Measurements from ENCODE around the gene PHF21B.

PHF21B gene

DNA sequence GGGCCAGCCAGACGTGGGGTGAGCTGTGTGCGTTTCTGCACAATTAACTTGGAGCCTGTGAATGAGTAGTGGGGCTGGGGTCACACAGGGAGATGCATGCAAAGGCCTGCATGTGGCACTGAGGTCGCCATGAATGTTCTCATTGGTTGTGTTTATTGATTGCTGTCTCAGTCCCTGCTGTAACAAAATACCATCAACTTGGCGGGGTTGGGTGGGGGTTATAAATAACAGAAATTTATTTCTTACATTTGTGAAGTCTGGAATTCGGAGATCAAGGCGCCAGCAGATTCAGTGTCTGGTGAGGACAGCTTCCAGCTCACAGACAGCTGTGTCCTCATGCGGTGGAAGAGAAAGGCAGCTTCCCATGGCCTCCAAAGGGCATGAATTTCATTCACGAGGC is 29.3 kb upstream of the PHF21B start:
- Histone ChIP-seq H3K4me2 (ENCODE audit: low read length) (no peak overlapping the region), H3K9ac (ENCODE audit: low read depth, low read length) (no peak overlapping the region), H3K4me3 (ENCODE audit: low read length) (no peak overlapping the region), H3K36me3 (ENCODE audit: insufficient read depth, low read length) (no peaks in the 10 kb centered on the region), H3K9me3 (replicated peaks; ENCODE audit: low read length) (peaks cover 3% of the 10 kb centered on the region), H3K27me3 (ENCODE audit: control insufficient read depth, insufficient read depth, low read length) (peaks cover 53% of the 10 kb centered on the region), H3K4me1 (ENCODE audit: control insufficient read depth, insufficient read depth, low read length) (no peaks in the 10 kb centered on the region)

DNA sequence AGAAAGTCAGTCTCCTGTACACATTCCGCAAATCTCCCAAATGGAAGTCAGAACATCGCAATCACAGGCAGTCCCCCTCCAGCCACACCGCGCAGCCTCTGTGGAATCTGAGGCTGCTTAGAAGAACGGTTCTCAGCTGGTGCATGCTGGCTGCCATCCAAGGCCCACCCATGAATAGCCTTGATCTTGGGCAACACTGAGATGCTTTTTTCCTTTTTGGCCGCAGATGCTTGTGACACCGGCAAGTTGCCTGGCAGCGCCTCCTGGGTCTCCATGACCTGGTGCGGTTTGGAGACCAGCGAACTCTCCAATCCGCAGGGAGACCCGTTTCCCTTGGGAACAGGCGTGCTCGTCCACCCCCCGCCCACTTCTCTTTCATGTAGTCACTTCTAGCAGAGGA is 26.3 kb upstream of the PHF21B start:
- H3K9ac ChIP-seq (ENCODE audit: low read depth, low read length) = no peak overlapping the region
- H3K4me1 ChIP-seq (ENCODE audit: control insufficient read depth, insufficient read depth, low read length) = no peaks in the 10 kb centered on the region
- no peak overlapping the region for H3K4me3 ChIP-seq (ENCODE audit: low read length)
- H3K9me3 ChIP-seq (replicated peaks; ENCODE audit: low read length) = peaks cover 3% of the 10 kb centered on the region
- H3K4me2 ChIP-seq (ENCODE audit: low read length) = no peak overlapping the region
- peaks cover 54% of the 10 kb centered on the region for H3K27me3 ChIP-seq (ENCODE audit: control insufficient read depth, insufficient read depth, low read length)
- H3K36me3 ChIP-seq (ENCODE audit: insufficient read depth, low read length) = no peaks in the 10 kb centered on the region

DNA sequence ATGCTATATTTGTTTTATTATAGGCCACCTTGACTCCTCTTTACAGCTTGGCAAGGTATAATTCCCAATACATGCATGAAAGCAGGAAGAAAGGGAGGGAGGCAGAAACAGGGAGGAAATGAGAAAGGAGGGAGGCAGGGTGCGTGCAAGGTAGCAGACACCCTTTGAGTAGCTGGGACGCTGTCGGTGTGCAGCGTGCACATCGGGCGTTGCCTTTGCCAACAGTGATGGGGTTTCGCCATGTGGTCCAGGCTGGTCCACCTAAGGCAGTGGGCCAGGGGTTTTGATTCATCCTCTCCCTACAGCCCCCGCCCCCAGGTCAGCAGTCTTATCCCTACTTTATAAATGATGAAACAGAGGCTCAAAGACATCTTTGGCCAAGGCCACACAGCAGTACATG is 25.0 kb upstream of the PHF21B start:
- Histone ChIP-seq H3K4me1 (ENCODE audit: control insufficient read depth, insufficient read depth, low read length) (no peaks in the 10 kb centered on the region), H3K9ac (ENCODE audit: low read depth, low read length) (no peak overlapping the region), H3K36me3 (ENCODE audit: insufficient read depth, low read length) (no peaks in the 10 kb centered on the region), H3K4me2 (ENCODE audit: low read length) (no peak overlapping the region), H3K27me3 (ENCODE audit: control insufficient read depth, insufficient read depth, low read length) (peaks cover 53% of the 10 kb centered on the region), H3K4me3 (ENCODE audit: low read length) (no peak overlapping the region), H3K9me3 (replicated peaks; ENCODE audit: low read length) (peaks cover 3% of the 10 kb centered on the region)

DNA sequence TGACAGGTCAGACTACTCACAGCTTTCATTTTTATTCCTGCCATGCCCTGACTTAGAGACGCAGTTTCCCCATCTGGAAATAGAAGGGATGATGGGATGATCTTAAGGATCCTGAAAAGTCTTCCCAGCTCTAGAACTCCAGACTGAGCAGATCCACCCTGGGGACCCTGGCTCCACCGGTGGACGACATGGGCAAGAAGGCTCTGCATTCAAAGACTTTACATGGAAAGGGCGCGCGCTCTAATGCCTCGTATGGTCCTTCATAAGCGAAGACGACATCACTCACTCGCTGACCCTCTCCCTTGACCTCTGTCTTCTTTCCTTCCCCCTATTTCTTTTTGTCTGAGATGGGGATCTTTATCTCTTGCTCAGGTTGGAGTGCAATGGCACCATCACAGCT is 24.4 kb upstream of the PHF21B start:
- H3K9ac ChIP-seq (ENCODE audit: low read depth, low read length) = no peak overlapping the region
- H3K4me3 ChIP-seq (ENCODE audit: low read length) = no peak overlapping the region
- no peak overlapping the region for H3K4me2 ChIP-seq (ENCODE audit: low read length)
- H3K27me3 ChIP-seq (ENCODE audit: control insufficient read depth, insufficient read depth, low read length) = peaks cover 52% of the 10 kb centered on the region
- no peaks in the 10 kb centered on the region for H3K36me3 ChIP-seq (ENCODE audit: insufficient read depth, low read length)
- peaks cover 3% of the 10 kb centered on the region for H3K9me3 ChIP-seq (replicated peaks; ENCODE audit: low read length)
- H3K4me1 ChIP-seq (ENCODE audit: control insufficient read depth, insufficient read depth, low read length) = no peaks in the 10 kb centered on the region

DNA sequence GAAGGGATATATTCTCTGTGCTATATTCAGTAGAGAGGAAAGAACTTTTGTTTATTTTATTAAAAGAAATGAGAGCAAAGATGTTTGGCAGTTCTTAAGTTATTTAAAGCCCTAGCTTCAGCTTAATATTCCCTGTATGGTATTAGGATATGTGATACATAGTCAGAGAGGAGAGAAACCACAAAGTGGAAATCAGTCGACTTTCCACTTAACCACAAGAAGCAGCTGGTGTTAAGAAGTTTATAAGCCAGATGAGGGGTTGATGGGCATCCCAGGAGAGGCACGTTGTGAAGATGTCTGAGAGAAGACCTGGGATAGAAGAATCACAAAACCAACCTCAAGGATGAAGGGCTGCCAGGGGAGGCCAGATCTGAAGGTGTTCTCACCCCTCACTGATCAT is 23.3 kb upstream of the PHF21B start:
- Histone ChIP-seq H3K9ac (ENCODE audit: low read depth, low read length) (no peak overlapping the region), H3K27me3 (ENCODE audit: control insufficient read depth, insufficient read depth, low read length) (peaks cover 56% of the 10 kb centered on the region), H3K4me1 (ENCODE audit: control insufficient read depth, insufficient read depth, low read length) (no peaks in the 10 kb centered on the region), H3K9me3 (replicated peaks; ENCODE audit: low read length) (peaks cover 3% of the 10 kb centered on the region), H3K4me3 (ENCODE audit: low read length) (no peak overlapping the region), H3K4me2 (ENCODE audit: low read length) (no peak overlapping the region), H3K36me3 (ENCODE audit: insufficient read depth, low read length) (no peaks in the 10 kb centered on the region)

DNA sequence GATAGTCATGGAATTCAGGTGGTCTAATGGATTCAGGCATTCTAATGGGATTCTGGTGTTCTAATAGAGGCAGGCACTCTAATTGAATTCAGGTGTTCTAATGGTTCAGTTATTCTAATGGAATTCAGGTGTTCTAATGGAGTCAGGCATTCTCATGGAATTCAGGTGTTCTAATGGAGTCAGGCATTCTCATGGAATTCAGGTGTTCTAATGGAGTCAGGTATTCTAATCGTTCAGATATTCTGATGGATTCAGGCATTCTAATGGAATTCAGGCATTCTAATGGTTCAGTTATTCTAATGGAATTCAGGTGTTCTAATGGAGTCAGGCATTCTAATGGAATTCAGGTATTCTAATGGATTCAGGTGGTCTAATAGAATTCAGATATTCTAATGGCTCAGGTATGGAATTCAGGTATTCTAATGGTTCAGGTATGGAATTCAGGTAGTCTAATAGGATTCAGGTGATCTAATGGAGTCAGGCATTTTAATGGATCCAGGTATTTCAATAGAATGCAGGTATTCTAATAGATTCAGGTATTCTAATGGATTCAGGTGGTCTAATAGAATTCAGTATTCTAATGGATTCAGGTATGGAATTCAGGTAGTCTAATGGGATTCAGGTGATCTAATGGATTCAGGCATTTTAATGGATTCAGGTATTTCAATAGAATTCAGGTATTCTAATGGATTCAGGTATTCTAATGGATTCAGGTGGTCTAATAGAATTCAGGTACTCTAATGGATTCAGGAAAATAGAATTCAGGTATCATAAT is 22.0 kb upstream of the PHF21B start:
- Histone ChIP-seq H3K36me3 (ENCODE audit: insufficient read depth, low read length) (no peaks in the 10 kb centered on the region), H3K9ac (ENCODE audit: low read depth, low read length) (no peak overlapping the region), H3K27me3 (ENCODE audit: control insufficient read depth, insufficient read depth, low read length) (peaks cover 51% of the 10 kb centered on the region), H3K4me2 (ENCODE audit: low read length) (no peak overlapping the region), H3K4me1 (ENCODE audit: control insufficient read depth, insufficient read depth, low read length) (no peaks in the 10 kb centered on the region), H3K4me3 (ENCODE audit: low read length) (no peak overlapping the region), H3K9me3 (replicated peaks; ENCODE audit: low read length) (no peaks in the 10 kb centered on the region)

DNA sequence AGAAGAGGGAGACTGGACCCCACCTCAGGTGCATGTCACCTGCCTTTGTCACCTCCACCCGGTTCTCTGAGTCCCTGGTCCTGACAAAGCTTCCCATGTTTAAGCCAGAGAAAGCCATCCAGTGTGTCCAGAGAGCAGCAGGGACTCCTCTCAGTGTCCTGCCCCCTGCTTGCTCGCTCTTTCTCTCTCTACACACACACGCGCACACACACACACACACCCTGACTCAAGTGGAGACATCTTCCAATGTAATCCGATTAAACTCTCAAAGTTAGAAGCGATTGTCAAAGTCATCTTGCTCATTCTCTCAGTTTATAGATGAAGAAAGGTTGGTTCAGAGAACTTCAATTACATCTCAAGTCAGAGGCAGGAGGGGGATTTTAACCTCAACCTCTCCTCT is 19.7 kb upstream of the PHF21B start:
- no peak overlapping the region for H3K4me2 ChIP-seq (ENCODE audit: low read length)
- no peaks in the 10 kb centered on the region for H3K4me1 ChIP-seq (ENCODE audit: control insufficient read depth, insufficient read depth, low read length)
- peaks cover 33% of the 10 kb centered on the region for H3K27me3 ChIP-seq (ENCODE audit: control insufficient read depth, insufficient read depth, low read length)
- no peaks in the 10 kb centered on the region for H3K36me3 ChIP-seq (ENCODE audit: insufficient read depth, low read length)
- H3K9me3 ChIP-seq (replicated peaks; ENCODE audit: low read length) = no peaks in the 10 kb centered on the region
- H3K9ac ChIP-seq (ENCODE audit: low read depth, low read length) = no peak overlapping the region
- no peak overlapping the region for H3K4me3 ChIP-seq (ENCODE audit: low read length)

DNA sequence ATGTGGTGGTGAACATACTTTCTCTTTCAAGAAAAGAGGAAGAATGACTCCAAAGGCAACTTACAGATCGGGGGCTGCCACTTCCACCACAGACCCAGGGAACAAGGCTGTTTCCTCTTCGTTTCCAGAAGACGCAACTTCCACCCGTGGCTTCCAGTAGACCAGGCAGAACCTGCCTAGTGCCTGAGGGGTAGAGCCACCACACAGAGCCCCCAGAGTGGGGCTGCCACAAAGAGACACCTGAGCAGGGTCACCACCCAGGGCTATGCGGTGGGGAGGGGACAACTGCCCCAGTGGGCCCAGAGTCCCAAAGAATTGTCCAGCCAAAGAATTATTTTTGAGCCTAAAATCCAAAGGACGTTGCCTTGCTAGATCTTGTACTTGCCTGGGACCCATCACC is 16.7 kb upstream of the PHF21B start:
- no peak overlapping the region for H3K9ac ChIP-seq (ENCODE audit: low read depth, low read length)
- H3K4me1 ChIP-seq (ENCODE audit: control insufficient read depth, insufficient read depth, low read length) = no peaks in the 10 kb centered on the region
- H3K27me3 ChIP-seq (ENCODE audit: control insufficient read depth, insufficient read depth, low read length) = peaks cover 26% of the 10 kb centered on the region
- no peaks in the 10 kb centered on the region for H3K36me3 ChIP-seq (ENCODE audit: insufficient read depth, low read length)
- H3K4me3 ChIP-seq (ENCODE audit: low read length) = no peak overlapping the region
- no peaks in the 10 kb centered on the region for H3K9me3 ChIP-seq (replicated peaks; ENCODE audit: low read length)
- no peak overlapping the region for H3K4me2 ChIP-seq (ENCODE audit: low read length)

DNA sequence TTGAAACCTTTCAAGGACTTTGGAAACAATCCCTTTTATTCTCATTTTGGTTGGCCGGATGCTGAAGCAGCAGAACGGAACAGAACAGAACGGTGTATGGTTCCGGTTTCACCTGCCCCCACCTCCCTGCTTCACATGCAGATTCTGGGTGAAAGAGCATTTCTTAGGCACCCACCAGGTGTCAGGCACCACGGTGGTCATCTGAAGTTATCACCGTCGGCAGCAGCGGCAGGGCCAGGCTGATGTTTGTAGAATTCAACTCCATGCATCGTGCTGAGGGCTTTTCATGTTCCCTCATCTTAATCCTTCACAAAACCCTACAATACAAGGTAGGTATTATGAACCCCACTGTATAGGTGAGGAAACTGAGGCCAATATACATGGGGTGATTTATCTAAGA is 13.6 kb upstream of the PHF21B start:
- H3K4me3 ChIP-seq (ENCODE audit: low read length) = no peak overlapping the region
- H3K9ac ChIP-seq (ENCODE audit: low read depth, low read length) = no peak overlapping the region
- no peaks in the 10 kb centered on the region for H3K4me1 ChIP-seq (ENCODE audit: control insufficient read depth, insufficient read depth, low read length)
- no peak overlapping the region for H3K4me2 ChIP-seq (ENCODE audit: low read length)
- H3K36me3 ChIP-seq (ENCODE audit: insufficient read depth, low read length) = no peaks in the 10 kb centered on the region
- peaks cover 26% of the 10 kb centered on the region for H3K27me3 ChIP-seq (ENCODE audit: control insufficient read depth, insufficient read depth, low read length)
- no peaks in the 10 kb centered on the region for H3K9me3 ChIP-seq (replicated peaks; ENCODE audit: low read length)

DNA sequence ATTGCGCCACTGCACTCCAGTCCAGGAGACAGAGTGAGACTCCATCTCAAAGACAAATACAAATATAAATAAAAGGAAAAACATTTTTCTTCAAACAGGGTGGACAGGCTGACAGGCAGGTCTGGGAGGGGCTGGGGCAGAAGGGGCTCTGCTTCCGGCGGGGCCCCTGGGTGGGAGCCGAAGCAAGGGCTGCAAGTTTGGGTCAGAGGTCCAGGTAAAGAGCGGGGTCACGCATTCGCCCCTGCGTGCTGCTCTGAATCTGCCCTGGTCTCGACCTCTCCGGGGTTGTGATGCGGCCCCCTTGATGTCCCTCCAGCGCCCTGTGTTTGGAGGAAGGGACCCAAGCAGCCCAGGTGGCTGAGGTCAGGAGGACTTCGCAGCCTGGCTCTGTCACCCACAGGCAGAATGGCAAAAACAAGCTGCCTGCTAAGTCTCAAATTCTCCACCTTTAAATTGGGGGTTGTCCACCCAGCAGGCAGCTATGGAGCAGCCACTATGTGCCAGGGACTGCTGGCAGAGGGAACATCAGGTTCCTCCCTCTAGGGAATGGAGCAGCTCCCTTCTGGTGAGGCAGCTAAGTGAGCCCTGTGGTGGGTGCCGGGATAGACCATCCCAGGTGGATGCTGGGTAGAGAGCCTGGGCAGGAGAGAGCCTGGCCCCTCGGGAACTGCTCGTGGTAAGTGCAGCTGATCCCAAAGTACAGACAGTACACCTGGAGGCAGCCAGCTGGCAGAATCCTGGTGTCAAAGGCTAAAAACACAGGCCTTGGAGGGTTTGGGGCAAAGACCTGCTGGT is 10.3 kb upstream of the PHF21B start:
- no peaks in the 10 kb centered on the region for H3K4me1 ChIP-seq (ENCODE audit: control insufficient read depth, insufficient read depth, low read length)
- H3K9ac ChIP-seq (ENCODE audit: low read depth, low read length) = no peak overlapping the region
- no peaks in the 10 kb centered on the region for H3K36me3 ChIP-seq (ENCODE audit: insufficient read depth, low read length)
- no peaks in the 10 kb centered on the region for H3K9me3 ChIP-seq (replicated peaks; ENCODE audit: low read length)
- H3K4me3 ChIP-seq (ENCODE audit: low read length) = no peak overlapping the region
- H3K4me2 ChIP-seq (ENCODE audit: low read length) = no peak overlapping the region
- peaks cover 30% of the 10 kb centered on the region for H3K27me3 ChIP-seq (ENCODE audit: control insufficient read depth, insufficient read depth, low read length)

DNA sequence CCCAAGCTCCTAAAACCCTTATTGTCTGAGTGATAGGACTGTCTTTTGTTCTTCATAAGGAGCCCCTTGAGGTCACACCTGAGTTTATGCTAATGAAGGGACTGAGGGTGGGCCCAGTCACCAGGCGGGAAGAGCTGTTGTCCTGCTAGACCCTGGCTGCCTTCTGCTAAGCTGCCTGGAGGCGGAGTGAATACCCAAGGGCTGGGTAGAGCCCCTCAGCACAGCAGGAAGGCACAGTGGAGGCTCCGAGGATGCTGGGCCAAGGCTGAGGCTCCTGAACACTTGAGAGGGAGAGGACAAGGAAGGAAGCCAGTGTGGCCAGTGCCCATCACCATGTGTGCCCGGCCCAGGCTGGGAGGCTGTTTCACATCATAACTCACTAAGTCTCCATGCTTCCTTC is 4.8 kb upstream of the PHF21B start:
- H3K4me2 ChIP-seq (ENCODE audit: low read length) = no peak overlapping the region
- peaks cover 46% of the 10 kb centered on the region for H3K27me3 ChIP-seq (ENCODE audit: control insufficient read depth, insufficient read depth, low read length)
- H3K9ac ChIP-seq (ENCODE audit: low read depth, low read length) = no peak overlapping the region
- no peaks in the 10 kb centered on the region for H3K36me3 ChIP-seq (ENCODE audit: insufficient read depth, low read length)
- H3K9me3 ChIP-seq (replicated peaks; ENCODE audit: low read length) = no peaks in the 10 kb centered on the region
- H3K4me1 ChIP-seq (ENCODE audit: control insufficient read depth, insufficient read depth, low read length) = peaks cover 9% of the 10 kb centered on the region
- no peak overlapping the region for H3K4me3 ChIP-seq (ENCODE audit: low read length)

DNA sequence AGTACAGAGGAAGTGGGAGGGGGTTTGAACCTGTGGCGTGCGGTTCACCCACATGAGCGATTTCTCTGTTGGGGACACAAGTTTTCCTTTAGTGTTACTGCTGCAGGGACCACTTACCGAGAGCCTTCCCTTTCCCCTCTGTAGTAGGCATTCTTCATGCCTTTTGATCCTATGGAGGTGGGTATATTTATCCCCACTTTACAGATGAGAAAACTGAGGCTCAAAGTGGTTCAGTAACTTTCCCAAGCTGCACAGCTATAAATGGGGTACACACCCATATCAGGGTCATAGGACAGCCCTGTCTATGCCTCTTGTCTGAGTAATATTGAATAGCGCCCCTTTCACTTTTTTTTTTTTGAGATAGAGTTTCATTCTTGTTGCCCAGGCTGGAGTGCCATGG is 3.3 kb upstream of the PHF21B start:
- H3K27me3 ChIP-seq (ENCODE audit: control insufficient read depth, insufficient read depth, low read length) = peaks cover 42% of the 10 kb centered on the region
- H3K36me3 ChIP-seq (ENCODE audit: insufficient read depth, low read length) = no peaks in the 10 kb centered on the region
- no peak overlapping the region for H3K4me3 ChIP-seq (ENCODE audit: low read length)
- no peak overlapping the region for H3K4me2 ChIP-seq (ENCODE audit: low read length)
- no peaks in the 10 kb centered on the region for H3K9me3 ChIP-seq (replicated peaks; ENCODE audit: low read length)
- H3K9ac ChIP-seq (ENCODE audit: low read depth, low read length) = no peak overlapping the region
- H3K4me1 ChIP-seq (ENCODE audit: control insufficient read depth, insufficient read depth, low read length) = peaks cover 9% of the 10 kb centered on the region

All from skeletal muscle satellite cell (primary cell).